Endothelial cell of umbilical vein (primary cell): ENCODE measurements around the gene POFUT2.

Source experiments
- CTCF ChIP-seq, 2 donors: IDR thresholded peaks; 1 replicate in 1 of 2; 2 replicates in 1 of 2; pipeline ENCODE4 v1.5.1; 2011; ENCODE audit warnings: low read length in 2 of 2, mild to moderate bottlenecking in 2 of 2, moderate library complexity in 2 of 2, control low read depth in 1 of 2, inconsistent platforms in 1 of 2, low read depth in 1 of 2; ENCODE audit not compliant: insufficient read depth in 1 of 2; ENCODE audit errors: extremely low read depth in 1 of 2
- EZH2 ChIP-seq: IDR thresholded peaks from 2 replicates; pipeline ENCODE4 v1.6.1; 2012; ENCODE audit warnings: borderline replicate concordance, low read depth, mild to moderate bottlenecking, moderate library complexity, low read length, inconsistent platforms; ENCODE audit not compliant: severe bottlenecking
- FOS ChIP-seq: IDR thresholded peaks from 2 replicates; pipeline ENCODE4 v1.6.1; 2011; ENCODE audit warnings: mild to moderate bottlenecking, low read length, moderate library complexity, borderline replicate concordance; ENCODE audit not compliant: insufficient read depth
- GATA2 ChIP-seq: IDR thresholded peaks from 2 replicates; pipeline ENCODE4 v1.7.0; 2011; ENCODE audit warnings: low read depth, mild to moderate bottlenecking, moderate library complexity, mixed read lengths, low read length; ENCODE audit not compliant: insufficient read length, insufficient read depth
- JUN ChIP-seq: IDR thresholded peaks from 2 replicates; pipeline ENCODE4 v1.6.1; 2011; ENCODE audit warnings: borderline replicate concordance, low read depth; ENCODE audit not compliant: insufficient read length, insufficient read depth
- MYC ChIP-seq: IDR thresholded peaks from one replicate; pipeline ENCODE4 v1.6.1; 2011; ENCODE audit warnings: mild to moderate bottlenecking, low read depth, low read length
- POLR2A ChIP-seq: IDR thresholded peaks from 2 replicates; pipeline ENCODE4 v1.6.1; 2012; ENCODE audit warnings: low read depth, mild to moderate bottlenecking, control low read depth, low read length
- POLR2AphosphoS5 ChIP-seq: IDR thresholded peaks from 2 replicates; pipeline ENCODE4 v1.6.1; 2012; ENCODE audit warnings: low read depth, mild to moderate bottlenecking, control low read depth, low read length, moderate library complexity; ENCODE audit not compliant: insufficient read depth
- TF ChIP-seq, protein P1 (sequence below): IDR thresholded peaks from 2 replicates; pipeline ENCODE4 v1.6.1; 2011; ENCODE audit not compliant: insufficient read depth, insufficient read length

- TF ChIP-seq CTCF (IDR thresholded peaks at IDR 0.05; ENCODE audit: extremely low read depth in 1 of 2, insufficient read depth in 1 of 2, low read depth in 1 of 2, low read length in 2 of 2) (no peak), FOS (no peak), EZH2 (no peak), POLR2A (no peak), POLR2AphosphoS5 (no peak), JUN (no peak), GATA2 (no peak), MYC (no peak)
- TF ChIP-seq, protein P1, sequence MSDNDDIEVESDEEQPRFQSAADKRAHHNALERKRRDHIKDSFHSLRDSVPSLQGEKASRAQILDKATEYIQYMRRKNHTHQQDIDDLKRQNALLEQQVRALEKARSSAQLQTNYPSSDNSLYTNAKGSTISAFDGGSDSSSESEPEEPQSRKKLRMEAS = no peak
Observed at GRCh38 chr21:45301521-45302081, 13.9 kb upstream of the POFUT2 start.
